ENCODE measurements around the gene WFIKKN2. TPM values are rescaled to one million over a fixed set of nuclear protein-coding genes. Genes with fewer than 3 reads are reported as not detected.

The WFIKKN2 gene
- total and polyA plus RNA-seq, 2 experiments from 2014 or later = not detected

DNA sequence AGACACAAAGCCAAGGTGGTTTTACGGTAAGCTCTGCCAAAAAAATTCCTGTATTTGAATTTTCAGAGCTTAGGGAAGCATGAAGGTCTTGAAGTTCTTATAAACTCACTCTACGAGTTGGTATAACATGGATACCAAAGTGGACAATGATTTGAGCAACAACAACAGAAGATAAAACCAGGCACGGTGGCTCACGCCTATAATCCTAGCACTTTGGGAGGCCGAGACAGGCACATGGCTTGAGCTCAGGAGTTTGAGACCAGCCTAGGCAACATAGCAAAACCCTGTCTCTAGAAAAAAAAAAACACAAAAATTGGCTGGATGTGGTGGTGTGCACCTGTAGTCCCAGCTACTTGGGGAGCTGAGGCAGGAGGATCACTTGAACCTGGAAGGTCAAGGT lies 43.7 kb downstream of the WFIKKN2 start (continued):
- TF ChIP-seq, protein P1, sequence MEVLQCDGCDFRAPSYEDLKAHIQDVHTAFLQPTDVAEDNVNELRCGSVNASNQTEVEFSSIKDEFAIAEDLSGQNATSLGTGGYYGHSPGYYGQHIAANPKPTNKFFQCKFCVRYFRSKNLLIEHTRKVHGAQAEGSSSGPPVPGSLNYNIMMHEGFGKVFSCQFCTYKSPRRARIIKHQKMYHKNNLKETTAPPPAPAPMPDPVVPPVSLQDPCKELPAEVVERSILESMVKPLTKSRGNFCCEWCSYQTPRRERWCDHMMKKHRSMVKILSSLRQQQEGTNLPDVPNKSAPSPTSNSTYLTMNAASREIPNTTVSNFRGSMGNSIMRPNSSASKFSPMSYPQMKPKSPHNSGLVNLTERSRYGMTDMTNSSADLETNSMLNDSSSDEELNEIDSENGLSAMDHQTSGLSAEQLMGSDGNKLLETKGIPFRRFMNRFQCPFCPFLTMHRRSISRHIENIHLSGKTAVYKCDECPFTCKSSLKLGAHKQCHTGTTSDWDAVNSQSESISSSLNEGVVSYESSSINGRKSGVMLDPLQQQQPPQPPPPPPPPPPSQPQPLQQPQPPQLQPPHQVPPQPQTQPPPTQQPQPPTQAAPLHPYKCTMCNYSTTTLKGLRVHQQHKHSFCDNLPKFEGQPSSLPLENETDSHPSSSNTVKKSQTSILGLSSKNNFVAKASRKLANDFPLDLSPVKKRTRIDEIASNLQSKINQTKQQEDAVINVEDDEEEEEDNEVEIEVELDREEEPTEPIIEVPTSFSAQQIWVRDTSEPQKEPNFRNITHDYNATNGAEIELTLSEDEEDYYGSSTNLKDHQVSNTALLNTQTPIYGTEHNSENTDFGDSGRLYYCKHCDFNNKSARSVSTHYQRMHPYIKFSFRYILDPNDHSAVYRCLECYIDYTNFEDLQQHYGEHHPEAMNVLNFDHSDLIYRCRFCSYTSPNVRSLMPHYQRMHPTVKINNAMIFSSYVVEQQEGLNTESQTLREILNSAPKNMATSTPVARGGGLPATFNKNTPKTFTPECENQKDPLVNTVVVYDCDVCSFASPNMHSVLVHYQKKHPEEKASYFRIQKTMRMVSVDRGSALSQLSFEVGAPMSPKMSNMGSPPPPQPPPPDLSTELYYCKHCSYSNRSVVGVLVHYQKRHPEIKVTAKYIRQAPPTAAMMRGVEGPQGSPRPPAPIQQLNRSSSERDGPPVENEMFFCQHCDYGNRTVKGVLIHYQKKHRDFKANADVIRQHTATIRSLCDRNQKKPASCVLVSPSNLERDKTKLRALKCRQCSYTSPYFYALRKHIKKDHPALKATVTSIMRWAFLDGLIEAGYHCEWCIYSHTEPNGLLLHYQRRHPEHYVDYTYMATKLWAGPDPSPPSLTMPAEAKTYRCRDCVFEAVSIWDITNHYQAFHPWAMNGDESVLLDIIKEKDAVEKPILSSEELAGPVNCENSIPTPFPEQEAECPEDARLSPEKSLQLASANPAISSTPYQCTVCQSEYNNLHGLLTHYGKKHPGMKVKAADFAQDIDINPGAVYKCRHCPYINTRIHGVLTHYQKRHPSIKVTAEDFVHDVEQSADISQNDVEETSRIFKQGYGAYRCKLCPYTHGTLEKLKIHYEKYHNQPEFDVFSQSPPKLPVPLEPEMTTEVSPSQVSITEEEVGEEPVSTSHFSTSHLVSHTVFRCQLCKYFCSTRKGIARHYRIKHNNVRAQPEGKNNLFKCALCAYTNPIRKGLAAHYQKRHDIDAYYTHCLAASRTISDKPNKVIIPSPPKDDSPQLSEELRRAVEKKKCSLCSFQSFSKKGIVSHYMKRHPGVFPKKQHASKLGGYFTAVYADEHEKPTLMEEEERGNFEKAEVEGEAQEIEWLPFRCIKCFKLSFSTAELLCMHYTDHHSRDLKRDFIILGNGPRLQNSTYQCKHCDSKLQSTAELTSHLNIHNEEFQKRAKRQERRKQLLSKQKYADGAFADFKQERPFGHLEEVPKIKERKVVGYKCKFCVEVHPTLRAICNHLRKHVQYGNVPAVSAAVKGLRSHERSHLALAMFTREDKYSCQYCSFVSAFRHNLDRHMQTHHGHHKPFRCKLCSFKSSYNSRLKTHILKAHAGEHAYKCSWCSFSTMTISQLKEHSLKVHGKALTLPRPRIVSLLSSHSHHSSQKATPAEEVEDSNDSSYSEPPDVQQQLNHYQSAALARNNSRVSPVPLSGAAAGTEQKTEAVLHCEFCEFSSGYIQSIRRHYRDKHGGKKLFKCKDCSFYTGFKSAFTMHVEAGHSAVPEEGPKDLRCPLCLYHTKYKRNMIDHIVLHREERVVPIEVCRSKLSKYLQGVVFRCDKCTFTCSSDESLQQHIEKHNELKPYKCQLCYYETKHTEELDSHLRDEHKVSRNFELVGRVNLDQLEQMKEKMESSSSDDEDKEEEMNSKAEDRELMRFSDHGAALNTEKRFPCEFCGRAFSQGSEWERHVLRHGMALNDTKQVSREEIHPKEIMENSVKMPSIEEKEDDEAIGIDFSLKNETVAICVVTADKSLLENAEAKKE (CRISPR knock-in tag; IDR thresholded peaks at IDR 0.05) = no peak
- TF ChIP-seq REST (IDR thresholded peaks at IDR 0.05; ENCODE audit: unreplicated experiment) (no peak), ETS1 (IDR thresholded peaks at IDR 0.05) (no peak), NANOG (IDR thresholded peaks at IDR 0.05; ENCODE audit: borderline replicate concordance) (no peak), ZNF114 (CRISPR knock-in tag; IDR thresholded peaks at IDR 0.05) (no peak), JUNB (IDR thresholded peaks at IDR 0.05; ENCODE audit: unreplicated experiment) (no peak), STAT1 (IDR thresholded peaks at IDR 0.05; ENCODE audit: unreplicated experiment) (no peak), EZH2phosphoT487 (IDR thresholded peaks at IDR 0.05; ENCODE audit: unreplicated experiment) (no peak), EZH2 (IDR thresholded peaks at IDR 0.05; ENCODE audit: low read depth, unreplicated experiment) (no peak), POLR2AphosphoS5 (IDR thresholded peaks at IDR 0.05; ENCODE audit: low read depth) (no peak), CREB1 (CRISPR knock-in tag; IDR thresholded peaks at IDR 0.05; ENCODE audit: low read depth) (no peak), ZNF331 (CRISPR knock-in tag; IDR thresholded peaks at IDR 0.05; ENCODE audit: low read depth) (no peak)

Measured in GM23338 (cell line).